Measurements from ENCODE around the gene KDM4C. TPM values are rescaled to one million over a fixed set of nuclear protein-coding genes. Genes with fewer than 3 reads are reported as not detected.

Gene KDM4C
- total RNA-seq, 4 donors from 2014 or later = 52.1 to 83.6 (median 65.5) TPM

GRCh38 chr9:6978591-6978990 lies 220.8 kb downstream of the KDM4C start:
- TF ChIP-seq CTCF (IDR thresholded peaks at IDR 0.05) = no peak
- no peak for TF ChIP-seq POLR2A (IDR thresholded peaks at IDR 0.05)
- DNase-seq = no peak
- no peaks in the 10 kb centered on the region for H3K27me3 ChIP-seq
- no peaks in the 10 kb centered on the region for H3K4me1 ChIP-seq
- intact Hi-C loops (cut with DNase I) = no loop called here
- WGBS, 2 donors = 49 to 53% methylated on average over 2 of the region's 2 CpGs
- H3K9me3 ChIP-seq = no peaks in the 10 kb centered on the region
- H3K36me3 ChIP-seq = peaks cover 0 to 5% of the 10 kb centered on the region in 2 donors
- H3K27ac ChIP-seq = no peak overlapping the region
- no peak overlapping the region for H3K4me3 ChIP-seq (replicated peaks in 1 of 3)

GRCh38 chr9:6984941-6985578 lies 227.3 kb downstream of the KDM4C start:
- 87 to 89% methylated on average over 3 of the region's 3 CpGs for WGBS, 2 donors
- no peak for DNase-seq
- Histone ChIP-seq H3K9me3 (no peaks in the 10 kb centered on the region), H3K27me3 (no peaks in the 10 kb centered on the region), H3K36me3 (peaks cover 18 to 21% of the 10 kb centered on the region in 2 donors), H3K27ac (no peak overlapping the region), H3K4me1 (no peaks in the 10 kb centered on the region), H3K4me3 (replicated peaks in 1 of 3) (no peak overlapping the region)
- TF ChIP-seq CTCF (IDR thresholded peaks at IDR 0.05) (no peak), POLR2A (IDR thresholded peaks at IDR 0.05) (no peak)
- intact Hi-C loops (cut with DNase I) = no loop called here

- 77 to 93% methylated on average over 5 of the region's 5 CpGs for WGBS, 2 donors
- H3K4me3 ChIP-seq (replicated peaks in 1 of 3) = no peak overlapping the region
- TF ChIP-seq CTCF (IDR thresholded peaks at IDR 0.05) = no peak
- TF ChIP-seq POLR2A (IDR thresholded peaks at IDR 0.05) = no peak
- no peaks in the 10 kb centered on the region for H3K4me1 ChIP-seq
- peaks cover 21 to 26% of the 10 kb centered on the region in 2 donors for H3K36me3 ChIP-seq
- no peaks in the 10 kb centered on the region for H3K27me3 ChIP-seq
- intact Hi-C loops (cut with DNase I) = no loop called here
- H3K9me3 ChIP-seq = no peaks in the 10 kb centered on the region
- no peak overlapping the region for H3K27ac ChIP-seq
- no peak for DNase-seq
These were observed 228.5 kb downstream of the KDM4C start for GRCh38 chr9:6986141-6986815.

GRCh38 chr9:6987381-6987780 lies 229.6 kb downstream of the KDM4C start:
- no peak for DNase-seq
- no peak for TF ChIP-seq POLR2A (IDR thresholded peaks at IDR 0.05)
- intact Hi-C loops (cut with DNase I) = no loop called here
- Histone ChIP-seq H3K36me3 (peaks cover 21 to 28% of the 10 kb centered on the region in 2 donors), H3K4me1 (no peaks in the 10 kb centered on the region), H3K9me3 (no peaks in the 10 kb centered on the region), H3K27ac (no peak overlapping the region), H3K27me3 (no peaks in the 10 kb centered on the region), H3K4me3 (replicated peaks in 1 of 3) (no peak overlapping the region)
- WGBS, 2 donors = 89 to 96% methylated on average over 3 of the region's 3 CpGs

GRCh38 chr9:6991418-6991817 lies 233.6 kb downstream of the KDM4C start:
- peaks cover 8 to 15% of the 10 kb centered on the region in 2 donors for H3K36me3 ChIP-seq
- H3K27me3 ChIP-seq = no peaks in the 10 kb centered on the region
- no peak overlapping the region for H3K4me3 ChIP-seq (replicated peaks in 1 of 3)
- H3K9me3 ChIP-seq = no peaks in the 10 kb centered on the region
- H3K4me1 ChIP-seq = peaks cover 0 to 3% of the 10 kb centered on the region in 2 donors
- 93 to 95% methylated on average over 1 of the region's 1 CpG for WGBS, 2 donors
- intact Hi-C loops (cut with DNase I) = no loop called here
- H3K27ac ChIP-seq = no peak overlapping the region
- no peak for DNase-seq
- no peak for TF ChIP-seq POLR2A (IDR thresholded peaks at IDR 0.05)

Measured in thyroid gland (tissue), 4 donors.